HPDE6-E6E7 (cell line): ENCODE measurements around the gene PREX1.
A peak's percentile ranks its signal among the peaks of the same experiment; 100 is the strongest.
"Not testable (repeated sequence)": the region's sequence is repeated elsewhere in the genome, so short reads cannot be mapped to it uniquely, and the experiment has no call there.

Source experiments
- DNase-seq: peaks from one replicate; pipeline ENCODE4 v3.0.0; 2011; ENCODE audit warnings: missing footprints; ENCODE audit errors: extremely low spot score

Gene PREX1

GRCh38 chr20:48846516-48847492, 19.0 kb upstream of the PREX1 start:
- no peak for DNase-seq

DNA sequence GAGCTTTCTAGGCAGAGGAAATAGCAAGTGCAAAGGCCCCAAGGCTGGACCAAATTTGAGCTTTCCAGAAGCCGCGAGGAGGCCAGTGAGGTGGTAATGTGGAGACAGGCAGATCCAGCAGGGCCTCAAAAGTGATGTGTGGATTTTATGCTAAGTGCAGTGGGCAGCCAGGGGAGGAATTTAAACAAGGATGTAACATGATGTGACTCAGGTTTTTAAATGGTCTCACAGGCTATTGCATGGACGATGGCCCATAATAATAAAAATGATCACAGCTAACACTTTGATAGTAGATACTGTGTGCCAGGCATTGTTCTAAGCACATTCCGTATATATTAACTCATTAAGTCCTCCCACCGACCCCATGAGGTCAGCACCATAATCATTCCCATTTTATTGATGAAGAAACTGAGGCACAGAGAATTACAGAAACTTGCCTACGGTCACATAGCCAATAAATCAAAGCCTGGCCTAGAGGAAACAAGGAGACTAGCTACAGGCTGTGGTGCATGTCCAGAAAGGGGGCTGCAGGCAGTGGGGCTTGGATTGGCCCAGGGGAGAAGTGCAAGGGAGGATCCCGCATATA, 18.0 kb upstream of the PREX1 start:
- DNase-seq: no peak

DNA sequence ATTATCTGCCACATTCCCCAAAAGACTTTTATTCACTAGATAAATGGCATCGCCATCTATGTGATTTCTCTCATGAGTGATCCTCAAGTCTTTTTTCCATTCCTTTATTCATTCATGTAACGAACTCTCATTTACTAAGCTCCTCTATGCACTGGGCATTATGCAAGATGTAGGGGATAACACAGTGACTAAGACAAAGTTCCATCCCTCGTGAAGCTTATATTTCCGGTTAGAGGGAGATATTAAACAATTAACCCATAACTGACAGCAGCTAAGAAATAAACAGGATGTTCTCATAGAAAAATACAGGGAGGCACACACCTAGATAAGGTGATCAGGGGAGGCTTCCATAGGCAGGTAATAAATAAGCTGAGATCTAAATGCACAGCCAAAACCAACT, 17.2 kb upstream of the PREX1 start:
- DNase-seq: no peak

DNA sequence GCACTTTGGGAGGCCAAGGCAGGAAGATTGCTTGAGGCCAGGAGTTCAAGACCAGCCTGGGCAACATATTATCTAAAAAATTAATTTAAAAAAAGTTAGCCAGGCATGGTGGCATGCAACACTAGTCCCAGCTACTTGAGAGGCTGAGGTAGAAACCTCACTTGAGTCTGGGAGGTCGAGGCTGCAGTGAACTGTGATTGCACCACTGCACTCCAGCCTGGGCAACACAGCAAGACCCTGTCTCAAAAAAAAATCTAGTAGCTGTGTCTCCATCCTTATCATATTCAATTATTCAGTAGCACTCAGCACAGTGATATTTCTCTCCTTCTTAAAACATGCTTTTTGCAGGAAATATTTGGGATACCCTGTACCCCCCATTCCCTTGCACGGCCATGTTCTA, 16.1 kb upstream of the PREX1 start:
- DNase-seq: not testable (repeated sequence)

- no peak for DNase-seq
Observed at GRCh38 chr20:48843057-48843806, 15.4 kb upstream of the PREX1 start.

DNA sequence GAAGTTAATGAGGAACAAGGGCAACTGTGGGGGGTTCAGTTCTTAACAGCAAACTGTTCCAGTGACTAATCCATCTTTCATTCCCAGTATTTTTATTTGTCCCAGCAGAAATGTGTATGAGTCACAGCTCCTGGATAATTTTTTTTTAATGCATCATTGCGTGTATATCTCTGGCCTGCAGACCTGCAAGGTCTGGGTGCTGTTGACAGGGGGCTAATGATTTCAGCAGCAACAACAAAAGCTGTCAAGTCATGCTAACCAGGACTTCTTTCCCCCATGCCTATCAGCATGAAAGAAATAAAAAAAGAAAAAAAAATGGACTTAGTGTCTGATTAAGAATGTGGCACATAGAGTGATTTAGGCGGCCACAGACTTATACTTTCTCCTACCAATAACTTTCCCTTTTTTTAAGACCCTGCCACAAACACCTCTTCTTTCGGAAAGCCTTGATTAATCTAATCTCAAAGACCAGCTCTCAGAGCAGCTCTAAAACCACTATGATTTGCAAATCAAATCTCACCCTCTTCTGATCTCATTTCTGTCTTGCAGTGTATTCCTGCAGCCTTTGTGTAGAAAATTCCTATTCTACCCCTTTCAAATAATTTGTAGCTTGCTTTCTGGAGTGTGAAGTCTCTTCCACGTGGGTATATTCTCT, 14.2 kb upstream of the PREX1 start:
- peak; percentile 69 for DNase-seq

GRCh38 chr20:48841196-48841874, 13.5 kb upstream of the PREX1 start:
- no peak for DNase-seq

DNA sequence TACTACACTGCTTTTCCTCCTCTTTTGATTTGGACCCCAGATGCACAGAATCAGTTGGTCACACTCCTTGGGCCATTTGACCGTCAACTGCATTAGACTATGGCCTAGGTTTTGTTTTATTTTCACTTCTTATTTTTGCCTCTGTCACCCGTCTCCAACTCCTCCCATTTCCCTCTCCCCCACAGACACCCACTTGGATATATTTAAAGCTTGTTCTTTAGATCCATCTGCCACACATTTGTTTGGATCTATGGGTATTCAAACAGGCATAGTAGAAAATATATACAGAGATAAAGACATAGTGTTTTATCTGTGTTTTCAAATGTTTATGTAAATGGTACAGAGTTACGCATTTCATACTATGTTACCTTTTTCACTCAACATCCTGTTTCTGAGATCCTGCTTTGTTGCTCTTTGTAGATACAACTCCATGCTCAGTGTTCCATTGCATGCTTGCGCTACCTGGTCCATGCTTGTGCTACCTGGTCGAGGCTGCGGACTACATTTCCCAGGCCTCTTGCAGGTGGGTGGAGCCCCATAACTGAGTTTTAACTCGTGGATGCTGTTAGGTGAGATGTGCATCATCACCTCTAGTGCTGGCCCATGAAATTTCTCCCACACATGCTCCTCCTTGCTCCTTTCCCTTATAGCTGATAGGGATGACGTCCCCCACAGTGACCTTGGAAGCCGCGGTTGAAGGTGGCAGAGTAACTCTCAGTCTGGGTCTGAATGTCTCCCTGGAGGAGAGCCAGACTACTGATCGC, 11.5 kb upstream of the PREX1 start:
- DNase-seq: no peak

GRCh38 chr20:48837014-48837413, 9.2 kb upstream of the PREX1 start:
- DNase-seq: no peak

- DNase-seq: no peak
Observed at GRCh38 chr20:48835390-48835789, 7.6 kb upstream of the PREX1 start.

GRCh38 chr20:48834278-48834677, 6.5 kb upstream of the PREX1 start:
- DNase-seq: no peak

- DNase-seq: no peak
Observed at GRCh38 chr20:48832405-48832730, 4.6 kb upstream of the PREX1 start.

GRCh38 chr20:48831718-48832404, 4.1 kb upstream of the PREX1 start:
- DNase-seq: peak; percentile 51

DNA sequence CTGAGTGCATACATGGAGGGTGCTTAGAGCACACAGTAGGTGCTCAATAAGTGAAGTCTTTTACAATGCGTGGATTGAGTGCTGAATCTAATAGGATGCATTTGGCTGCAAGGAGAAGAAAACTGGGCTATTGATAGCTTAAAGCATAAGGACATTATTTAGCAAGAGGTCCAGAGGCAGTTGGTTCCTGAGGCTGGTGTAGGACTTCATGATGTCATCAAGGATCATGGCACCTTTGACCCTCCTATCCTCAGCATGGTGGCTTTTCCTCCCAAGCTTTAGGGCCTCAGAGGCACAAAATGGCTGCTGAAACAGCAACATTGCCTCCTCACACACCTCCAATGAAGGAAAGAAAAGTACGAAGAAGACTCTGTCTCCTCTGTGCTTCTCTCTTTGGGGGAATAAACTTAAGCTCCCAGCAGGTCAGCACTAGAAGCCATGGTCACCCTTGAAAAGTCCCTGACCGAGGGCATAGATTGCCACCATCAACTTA, 3.1 kb upstream of the PREX1 start:
- no peak for DNase-seq

- DNase-seq: no peak
Observed at GRCh38 chr20:48829940-48830339, 2.1 kb upstream of the PREX1 start.

DNA sequence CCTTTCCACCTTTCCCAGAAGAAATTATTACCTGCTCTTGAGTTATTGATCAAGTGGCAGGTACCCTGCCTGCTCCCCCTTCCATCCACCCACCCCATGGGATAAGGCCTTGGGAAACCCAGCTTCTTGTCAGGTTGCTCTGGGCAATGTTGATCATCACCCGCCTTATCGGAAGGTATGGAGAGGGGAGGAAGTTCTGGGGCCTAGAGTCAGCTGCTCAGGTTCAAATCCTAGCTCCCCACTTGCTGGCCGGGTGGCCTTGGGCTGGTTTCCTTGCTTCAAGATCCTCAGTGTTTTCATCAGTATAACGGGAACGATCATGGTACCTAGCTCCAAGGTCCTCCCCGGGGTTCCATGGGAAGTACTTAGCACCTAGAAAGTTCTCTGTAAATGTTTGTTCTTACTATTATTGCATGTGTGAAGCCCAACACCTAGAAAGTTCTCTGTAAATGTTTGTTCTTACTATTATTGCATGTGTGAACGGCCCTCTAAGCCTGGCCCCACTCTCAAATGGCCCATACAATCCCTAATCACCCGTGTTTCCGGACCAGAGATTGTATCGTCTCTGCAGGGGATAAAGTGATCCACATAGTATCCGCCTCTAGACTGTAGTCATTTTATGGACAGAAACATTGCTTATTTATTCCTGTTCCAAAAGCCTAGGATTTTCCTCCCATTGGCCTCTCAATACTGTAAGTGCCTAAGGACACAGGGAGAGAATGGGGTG, 1.1 kb upstream of the PREX1 start:
- DNase-seq: no peak

GRCh38 chr20:48826883-48827771, 672 bp downstream of the PREX1 start:
- no peak for DNase-seq

DNA sequence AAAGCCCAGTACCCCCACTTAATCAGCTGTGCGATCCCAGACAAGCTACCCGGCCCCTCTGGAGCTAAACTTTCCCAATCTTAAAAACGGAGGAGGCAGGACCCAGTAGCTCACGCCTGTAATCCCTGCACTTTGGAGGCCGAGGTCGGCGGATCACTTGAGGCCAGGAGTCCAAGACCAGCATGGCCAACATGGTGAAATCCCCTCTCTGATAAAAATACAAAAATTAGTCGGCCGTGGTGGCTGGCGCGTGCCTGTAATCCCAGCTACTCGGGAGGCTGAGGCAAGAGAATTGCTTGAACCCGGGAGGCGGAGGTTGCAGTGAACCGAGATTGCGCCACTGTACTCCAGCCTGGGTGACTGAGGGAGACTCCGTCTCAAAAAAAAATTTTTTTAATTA, 1.3 kb downstream of the PREX1 start:
- not testable (repeated sequence) for DNase-seq
